ENCODE data around the gene QRSL1.
"Not testable (repeated sequence)": the region's sequence is repeated elsewhere in the genome, so short reads cannot be mapped to it uniquely, and the experiment has no call there.

The QRSL1 gene

DNA sequence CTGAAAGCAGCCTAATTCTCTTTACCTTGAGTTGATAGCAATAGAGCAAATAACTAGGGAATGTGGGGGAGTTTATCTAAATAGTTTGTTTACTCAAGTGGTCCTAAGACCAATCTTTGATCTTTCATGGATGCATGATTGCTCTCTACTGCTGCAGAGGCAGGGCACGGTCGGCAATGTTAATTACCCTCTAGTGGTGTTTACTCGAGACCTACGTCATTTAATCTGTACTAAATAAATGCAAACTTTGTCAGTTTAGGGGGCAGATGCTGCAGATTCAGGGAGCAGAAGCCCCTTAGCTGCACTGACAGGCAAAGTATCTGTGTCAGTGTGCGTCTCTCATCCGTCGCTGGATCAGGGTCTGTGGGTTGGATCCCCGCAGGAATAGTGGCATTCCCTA, 7.0 kb upstream of the QRSL1 start:
- in situ Hi-C loops (cut with HindIII; ENCODE audit: low sequenced_read_pairs) = no loop called here

DNA sequence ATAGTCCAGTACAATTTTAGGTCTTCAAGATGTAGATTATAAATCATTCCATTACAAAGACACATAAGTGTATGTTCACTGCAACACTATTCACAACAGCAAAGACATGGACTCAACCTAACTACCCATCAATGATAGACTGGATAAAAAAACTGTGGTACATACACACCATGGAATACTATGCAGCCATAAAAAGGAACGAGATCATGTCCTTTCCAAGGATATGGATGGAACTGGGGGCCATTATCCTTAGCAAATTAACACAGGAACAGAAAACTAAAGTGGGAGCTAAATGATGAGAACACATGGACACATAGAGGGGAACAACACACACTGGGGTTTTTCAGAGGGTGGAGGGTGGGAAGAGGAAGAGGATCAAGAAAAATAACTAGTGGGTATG, 6.3 kb upstream of the QRSL1 start:
- in situ Hi-C loops (cut with HindIII; ENCODE audit: low sequenced_read_pairs) = no loop called here

GRCh38 chr6:106626485-106626884, 2.9 kb upstream of the QRSL1 start:
- in situ Hi-C loops (cut with HindIII; ENCODE audit: low sequenced_read_pairs) = no loop called here

GRCh38 chr6:106627760-106628159, 1.6 kb upstream of the QRSL1 start:
- in situ Hi-C loops (cut with HindIII; ENCODE audit: low sequenced_read_pairs) = not testable (repeated sequence)

DNA sequence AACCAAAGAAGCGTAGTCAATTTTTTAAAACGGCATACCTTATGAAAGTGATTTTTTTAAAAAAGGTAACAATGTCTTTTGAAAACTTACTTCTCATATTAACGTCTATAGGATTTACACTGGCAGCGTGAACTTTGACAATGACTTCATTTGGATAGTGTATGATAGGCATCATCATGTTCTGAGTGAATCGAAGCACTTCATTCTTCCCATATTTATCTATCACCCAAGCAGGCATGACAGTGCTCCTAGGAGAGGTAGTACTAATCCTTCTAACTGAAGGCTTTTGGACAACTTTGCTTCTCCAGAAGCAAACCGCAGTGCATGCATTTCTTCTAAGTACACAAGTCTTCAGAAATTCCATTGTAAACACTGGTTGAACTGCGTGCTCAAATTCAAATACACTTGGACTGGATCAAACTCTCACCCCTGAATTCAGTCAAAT, 698 bp upstream of the QRSL1 start:
- in situ Hi-C loops (cut with HindIII; ENCODE audit: low sequenced_read_pairs) = no loop called here

DNA sequence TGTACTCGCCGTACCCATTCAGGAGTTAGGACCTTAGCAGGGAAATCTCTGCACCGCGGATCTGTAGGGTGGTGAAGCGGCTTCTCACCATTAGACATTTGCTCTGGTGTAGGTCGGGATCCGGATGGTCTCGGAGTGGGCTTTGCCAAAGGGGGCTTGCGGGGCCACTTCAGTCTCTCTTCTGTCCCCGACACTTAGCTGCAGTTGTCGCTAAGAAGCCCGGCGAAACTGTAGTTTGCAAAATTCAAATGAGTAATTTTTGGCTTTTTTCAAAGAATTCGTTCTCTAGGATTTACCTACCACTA, 433 bp downstream of the QRSL1 start:
- in situ Hi-C loops (cut with HindIII; ENCODE audit: low sequenced_read_pairs) = loop anchor here (10.0 kb wide), 1 partner anchor 45 kb away; no protein-coding TSS in a partner anchor

GRCh38 chr6:106630366-106630765, 988 bp downstream of the QRSL1 start:
- in situ Hi-C loops (cut with HindIII; ENCODE audit: low sequenced_read_pairs) = loop anchor here (10.0 kb wide), 1 partner anchor 46 kb away; no protein-coding TSS in a partner anchor

GRCh38 chr6:106631346-106631745, 2.0 kb downstream of the QRSL1 start:
- in situ Hi-C loops (cut with HindIII; ENCODE audit: low sequenced_read_pairs) = loop anchor here (10.0 kb wide), 1 partner anchor 47 kb away; no protein-coding TSS in a partner anchor

GRCh38 chr6:106634565-106634964, 5.2 kb downstream of the QRSL1 start:
- in situ Hi-C loops (cut with HindIII; ENCODE audit: low sequenced_read_pairs) = loop anchor here (10.0 kb wide), 1 partner anchor 50 kb away; no protein-coding TSS in a partner anchor

DNA sequence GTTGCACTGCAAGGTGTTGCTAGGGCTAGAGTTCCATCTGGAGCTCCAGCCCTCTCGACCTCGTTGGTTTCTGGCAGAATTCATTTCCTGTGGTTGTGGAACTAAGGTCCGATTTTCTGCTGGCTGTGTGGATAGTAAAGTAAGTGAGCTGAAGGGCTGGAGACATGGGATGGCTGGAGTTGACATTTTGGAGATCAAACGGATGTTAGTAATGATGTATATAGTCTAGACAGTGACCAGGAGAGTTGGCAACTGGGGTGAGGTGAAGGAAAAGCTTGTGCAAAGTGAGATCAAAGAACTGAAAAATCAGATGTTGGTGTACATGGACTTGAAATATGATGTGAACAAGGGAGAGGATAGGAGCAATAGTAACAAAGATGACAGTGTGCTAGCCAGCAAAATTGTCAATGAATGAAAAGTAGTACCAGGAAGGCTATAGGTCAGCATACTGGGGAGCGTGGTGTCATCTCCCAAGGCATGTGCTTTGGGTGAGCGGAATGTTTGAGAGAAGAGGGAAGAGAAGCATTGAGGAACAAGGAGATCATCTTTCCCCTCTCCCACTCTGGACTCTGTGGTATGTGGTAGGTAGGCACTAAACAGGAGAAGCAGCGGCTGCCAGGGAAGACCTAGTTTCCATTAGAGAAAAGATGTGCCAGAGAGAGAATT, 7.8 kb downstream of the QRSL1 start:
- in situ Hi-C loops (cut with HindIII; ENCODE audit: low sequenced_read_pairs) = loop anchor here (10.0 kb wide), 1 partner anchor 52 kb away; no protein-coding TSS in a partner anchor

DNA sequence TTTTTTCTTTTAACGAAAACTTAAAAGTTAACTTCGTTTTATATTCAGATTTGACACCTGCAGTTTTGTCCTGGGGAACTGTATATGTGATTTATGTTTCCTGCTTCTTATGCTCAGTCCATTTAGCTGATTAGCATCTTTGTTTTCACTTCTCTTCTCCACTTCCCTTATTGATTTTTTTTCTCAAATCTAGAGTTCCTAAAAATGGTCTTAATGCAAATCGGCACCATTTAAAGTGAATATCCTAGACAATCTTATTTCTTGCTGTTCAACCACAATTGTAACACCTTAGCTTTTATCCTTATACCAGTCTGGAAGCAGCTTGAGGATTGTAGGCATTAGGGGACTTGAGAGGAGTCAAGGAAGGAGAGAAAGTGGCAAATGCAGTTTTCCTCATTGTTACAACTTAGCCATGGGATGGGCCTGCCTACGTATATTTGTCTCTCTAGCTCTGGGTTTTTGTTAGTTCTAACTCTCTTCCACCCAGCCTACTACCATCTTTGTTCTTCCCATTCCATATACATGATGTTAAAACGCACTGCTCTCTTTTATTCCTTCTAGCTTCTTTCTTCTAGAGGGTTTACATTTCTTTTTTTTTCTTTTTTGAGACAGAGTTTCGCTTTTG, 8.5 kb downstream of the QRSL1 start:
- in situ Hi-C loops (cut with HindIII; ENCODE audit: low sequenced_read_pairs) = loop anchor here (10.0 kb wide), 1 partner anchor 53 kb away; no protein-coding TSS in a partner anchor

DNA sequence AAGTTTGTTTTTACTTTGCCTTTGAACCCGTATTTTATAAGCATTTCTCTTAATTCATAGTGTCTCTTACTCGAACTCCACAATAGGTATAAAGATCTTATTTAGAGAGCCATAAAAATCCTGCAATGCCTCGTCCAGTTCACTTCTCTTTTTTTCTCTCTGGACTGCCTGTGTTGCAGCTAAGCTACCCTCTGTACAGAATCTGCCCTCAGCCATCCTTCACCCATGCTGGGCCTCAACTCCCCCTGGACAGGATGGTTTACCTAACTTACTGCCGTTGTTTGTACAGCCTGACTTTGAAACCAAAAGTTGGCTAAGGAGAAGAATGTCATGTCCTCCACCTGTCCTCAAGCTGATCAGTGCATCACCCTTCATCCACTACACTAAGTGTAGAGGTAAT, 10.4 kb downstream of the QRSL1 start:
- in situ Hi-C loops (cut with HindIII; ENCODE audit: low sequenced_read_pairs) = loop anchor here (10.0 kb wide), 1 partner anchor 55 kb away; no protein-coding TSS in a partner anchor

DNA sequence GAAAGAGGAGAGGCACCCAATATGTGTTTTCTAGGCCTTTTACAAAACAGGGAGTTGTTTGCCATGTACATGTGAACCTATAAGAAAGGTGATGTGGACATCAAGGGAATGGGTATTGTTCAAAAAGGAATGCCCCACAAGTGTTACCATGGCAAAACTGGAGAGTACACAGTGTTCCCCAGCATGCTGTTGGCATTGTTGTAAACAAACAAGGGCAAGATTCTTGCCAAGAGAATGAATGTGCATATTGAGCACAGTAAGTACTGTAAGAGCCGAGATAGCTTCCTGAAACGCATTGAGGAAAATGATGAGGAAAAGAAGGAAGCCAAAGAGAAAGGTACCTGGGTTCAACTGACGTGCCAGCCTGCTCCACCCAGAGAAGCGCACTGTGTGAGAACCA, 13.1 kb downstream of the QRSL1 start:
- in situ Hi-C loops (cut with HindIII; ENCODE audit: low sequenced_read_pairs) = no loop called here

DNA sequence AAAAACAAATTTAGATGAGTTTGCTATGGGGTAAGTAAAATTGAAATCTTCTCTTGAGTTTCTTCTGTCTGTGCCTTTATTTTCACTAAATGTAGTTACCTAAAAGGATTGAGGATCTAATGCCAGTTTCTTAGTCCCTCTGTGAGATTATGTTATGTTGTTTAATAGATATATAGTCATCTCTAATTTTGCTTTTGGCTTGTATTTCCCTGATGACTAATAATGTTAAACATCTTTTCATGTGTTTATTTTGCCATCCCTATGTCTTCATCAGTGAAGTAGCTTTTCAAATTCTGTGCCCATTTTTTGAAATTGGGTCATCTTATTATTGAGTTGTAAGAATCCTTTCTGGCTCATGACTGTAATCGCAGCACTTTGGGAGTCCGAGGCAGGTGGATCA, 13.7 kb downstream of the QRSL1 start:
- in situ Hi-C loops (cut with HindIII; ENCODE audit: low sequenced_read_pairs) = no loop called here

DNA sequence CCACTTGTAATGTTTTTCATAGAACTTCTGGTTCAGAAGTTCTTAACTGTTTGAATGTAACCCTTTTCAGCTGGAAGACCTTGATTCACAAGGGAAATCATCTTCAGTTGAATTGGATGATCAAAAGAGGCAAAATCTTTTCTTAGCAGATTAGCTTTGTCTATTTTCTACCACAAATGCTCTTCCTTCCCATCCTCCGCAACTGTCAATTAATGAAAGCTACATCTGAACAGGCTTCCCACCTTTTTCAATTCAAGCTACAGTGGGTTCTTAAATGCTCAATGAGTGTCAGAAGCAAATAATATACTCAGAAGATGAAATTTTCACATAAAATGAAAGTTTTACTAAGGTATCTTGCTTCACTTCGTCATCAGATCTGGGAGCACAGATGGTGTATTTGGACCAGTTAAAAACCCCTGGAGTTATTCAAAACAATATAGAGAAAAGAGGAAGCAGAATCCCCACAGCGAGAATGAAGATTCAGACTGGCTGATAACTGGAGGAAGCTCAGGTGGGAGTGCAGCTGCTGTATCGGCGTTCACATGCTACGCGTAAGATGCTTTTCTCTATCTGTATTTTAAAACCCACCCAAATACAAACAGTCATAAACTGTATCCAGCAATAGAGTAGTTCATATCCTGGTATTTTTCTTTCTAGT, 19.4 kb downstream of the QRSL1 start:
- in situ Hi-C loops (cut with HindIII; ENCODE audit: low sequenced_read_pairs) = no loop called here

DNA sequence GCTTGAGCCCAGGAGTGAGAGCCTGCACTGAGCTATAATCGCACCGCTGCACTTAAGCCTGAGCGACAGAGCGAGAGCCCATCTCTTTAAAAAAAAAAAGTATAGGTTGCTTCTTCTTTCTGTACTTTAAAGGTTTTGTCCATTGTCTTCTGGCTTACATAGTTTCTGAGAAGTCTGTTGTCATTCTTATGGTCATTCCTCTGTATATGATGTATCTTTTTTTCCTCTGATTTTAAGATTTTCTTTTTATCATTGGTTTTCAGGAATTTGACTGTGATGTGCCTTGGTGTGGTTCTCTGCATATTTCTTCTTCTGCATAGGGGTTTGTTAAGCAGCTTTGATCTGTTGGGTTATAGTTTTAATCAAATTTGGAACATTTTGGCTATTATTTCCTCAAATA, 29.1 kb downstream of the QRSL1 start:
- in situ Hi-C loops (cut with HindIII; ENCODE audit: low sequenced_read_pairs) = no loop called here

DNA sequence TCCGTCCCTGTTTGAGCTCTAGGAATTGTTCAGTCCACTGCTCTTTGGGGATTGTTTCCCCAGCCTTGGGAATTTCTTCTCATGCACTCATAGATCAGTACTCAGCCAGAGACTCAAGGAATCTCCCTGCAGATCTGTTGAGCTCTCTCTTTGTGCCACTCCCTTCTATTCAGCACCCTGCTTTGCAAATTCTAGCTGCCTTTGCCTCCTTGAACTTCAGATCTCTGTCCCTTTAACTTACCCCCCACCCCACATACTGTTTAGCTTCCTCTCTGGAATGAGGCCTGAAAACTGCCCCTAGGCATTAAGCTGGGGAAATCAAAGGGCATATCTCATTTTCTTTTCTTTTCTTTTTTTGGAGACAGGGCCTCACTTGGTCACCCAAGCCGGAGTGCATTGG, 30.5 kb downstream of the QRSL1 start:
- in situ Hi-C loops (cut with HindIII; ENCODE audit: low sequenced_read_pairs) = no loop called here

DNA sequence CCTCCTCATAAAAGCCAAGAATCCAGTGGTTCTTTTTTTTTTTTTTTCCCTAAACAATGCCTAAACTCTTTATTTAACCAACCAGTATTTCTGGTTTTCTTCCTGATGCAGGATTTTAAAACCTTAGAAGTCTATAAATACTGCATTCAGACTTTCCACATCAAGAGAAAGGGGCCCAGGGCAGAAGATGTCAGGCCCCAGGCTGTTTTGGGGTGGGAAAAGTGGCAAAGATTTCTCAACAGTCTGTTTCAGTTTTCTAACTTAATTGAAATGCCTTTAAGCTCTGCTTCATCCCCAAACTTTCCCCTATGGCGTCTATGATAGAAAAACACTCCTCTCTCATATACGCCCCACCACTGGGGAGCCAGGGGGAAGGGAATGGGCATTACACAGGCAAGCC, 33.1 kb downstream of the QRSL1 start:
- in situ Hi-C loops (cut with HindIII; ENCODE audit: low sequenced_read_pairs) = no loop called here

- in situ Hi-C loops (cut with HindIII; ENCODE audit: low sequenced_read_pairs) = no loop called here
Observed at GRCh38 chr6:106666282-106667021, 37.1 kb downstream of the QRSL1 start.

DNA sequence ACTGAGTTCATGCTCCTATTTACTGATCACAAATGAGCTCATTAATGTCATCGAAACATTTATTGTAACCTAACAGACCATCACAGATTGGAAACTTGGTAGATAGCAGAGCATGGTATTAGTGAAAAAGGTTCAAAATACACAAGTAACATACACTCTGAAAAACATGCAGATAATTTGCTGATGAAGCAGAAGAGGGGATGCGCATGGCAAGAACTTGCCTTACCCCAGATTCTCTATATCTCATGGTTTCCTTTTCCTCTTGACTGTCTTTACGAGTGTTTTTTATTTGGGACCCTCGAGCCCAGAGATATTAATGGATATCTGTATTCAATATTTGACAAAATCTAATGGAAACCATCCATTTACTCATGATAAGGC, 37.6 kb downstream of the QRSL1 start:
- in situ Hi-C loops (cut with HindIII; ENCODE audit: low sequenced_read_pairs) = no loop called here

DNA sequence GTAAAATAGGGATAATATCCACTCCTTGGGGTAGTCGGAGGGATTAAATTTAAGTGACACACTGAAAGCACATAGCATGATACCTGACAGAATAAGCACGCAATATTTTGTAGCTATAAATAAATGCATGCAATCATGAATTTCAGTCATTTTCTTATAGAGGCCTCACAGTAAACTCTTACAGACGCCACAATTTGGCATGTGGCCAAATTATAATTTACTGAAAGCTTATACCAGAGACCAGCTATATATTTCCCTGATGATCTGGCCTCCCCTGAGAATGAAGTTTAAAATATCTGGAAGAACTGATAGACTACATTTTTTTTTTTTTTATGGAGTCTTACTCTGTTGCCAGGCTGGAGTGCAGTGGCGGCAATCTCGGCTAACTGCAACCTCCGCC, 40.9 kb downstream of the QRSL1 start:
- in situ Hi-C loops (cut with HindIII; ENCODE audit: low sequenced_read_pairs) = no loop called here

Measured in DLD1 (cell line).